GM21423 (cell line): ENCODE data around the gene SRCAP.
"Not testable (repeated sequence)": the region's sequence is repeated elsewhere in the genome, so short reads cannot be mapped to it uniquely, and the experiment has no call there.

Source experiments
- ATAC-seq: cut with Tn5 transposase; IDR thresholded peaks from one replicate; pipeline ENCODE4 v1.9.1; 2021; ENCODE audit warnings: mild to moderate bottlenecking, moderate library complexity; ENCODE audit not compliant: unreplicated experiment

Gene SRCAP

DNA sequence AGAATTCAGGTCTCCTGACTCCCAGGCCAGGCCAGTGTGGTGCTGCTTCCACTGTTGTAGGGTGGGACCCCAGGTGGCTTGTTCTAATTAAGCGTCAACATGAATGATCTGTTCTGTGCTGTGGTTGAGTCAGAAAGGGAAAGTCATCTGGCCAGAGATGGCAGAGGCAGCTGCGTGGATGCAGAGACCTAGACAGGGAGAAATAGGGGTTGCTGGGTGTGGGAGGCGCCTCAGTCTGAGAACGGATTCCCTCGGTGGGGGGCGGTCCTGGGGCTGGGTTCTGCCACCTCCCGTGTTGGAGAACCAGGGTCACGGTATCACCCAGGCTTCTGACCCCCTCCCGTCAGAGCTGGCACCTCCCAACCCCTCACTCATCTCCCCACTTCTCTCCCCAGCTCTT is 35.2 kb upstream of the SRCAP start:
- no peak for ATAC-seq

DNA sequence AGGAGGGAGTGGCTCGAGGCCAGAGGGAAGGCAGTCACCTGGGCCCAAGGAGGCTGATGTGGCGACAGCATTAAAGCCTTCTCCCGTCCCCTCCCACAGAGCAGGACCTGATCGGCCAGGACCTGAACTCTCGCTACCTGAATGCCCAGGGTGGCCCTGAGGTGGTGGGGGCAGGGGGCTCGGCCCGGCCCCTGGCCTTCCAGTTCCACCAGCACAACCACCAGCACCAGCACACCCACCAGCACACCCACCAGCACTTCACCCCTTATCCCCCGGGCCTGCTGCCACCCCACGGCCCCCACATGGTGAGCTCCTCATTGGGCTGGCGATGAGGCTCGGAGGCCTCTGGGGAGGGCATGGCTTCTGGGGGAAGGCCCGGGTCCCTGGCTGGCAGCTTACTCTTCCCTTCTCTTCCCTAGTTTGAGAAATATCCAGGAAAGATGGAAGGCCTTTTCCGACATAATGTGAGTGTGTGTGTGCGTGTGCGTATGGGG is 34.3 kb upstream of the SRCAP start:
- ATAC-seq: no peak

DNA sequence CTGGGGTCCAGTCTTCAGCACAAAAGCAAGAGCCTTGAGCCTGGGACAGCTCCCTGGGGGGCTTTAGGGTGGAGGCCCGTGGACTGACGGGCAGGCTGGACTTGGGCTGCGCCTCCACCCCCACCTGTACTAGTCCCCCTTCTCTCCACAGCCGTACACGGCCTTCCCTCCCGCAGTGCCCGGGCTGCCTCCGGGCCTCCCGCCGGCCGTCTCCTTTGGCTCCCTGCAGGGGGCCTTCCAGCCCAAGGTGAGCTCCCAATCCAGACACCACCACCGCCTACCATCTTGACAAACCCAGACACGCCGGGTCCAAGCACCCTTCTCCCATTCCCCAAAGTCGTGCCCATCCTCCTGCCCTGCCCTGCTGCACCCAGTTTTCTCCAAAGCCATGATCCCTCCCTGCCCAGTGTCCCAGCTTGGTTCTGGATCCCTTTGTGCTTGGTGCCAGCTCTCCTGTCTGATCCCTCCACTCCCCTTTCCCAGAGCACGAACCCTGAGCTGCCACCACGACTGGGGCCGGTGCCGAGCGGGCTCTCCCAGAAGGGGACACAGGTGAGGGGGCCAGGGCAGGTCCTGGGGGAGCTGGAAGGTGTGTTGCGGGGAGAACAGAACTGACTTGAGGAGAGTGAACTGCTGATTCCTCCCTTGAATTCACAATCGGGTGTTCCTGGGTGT is 33.7 kb upstream of the SRCAP start:
- no peak for ATAC-seq

DNA sequence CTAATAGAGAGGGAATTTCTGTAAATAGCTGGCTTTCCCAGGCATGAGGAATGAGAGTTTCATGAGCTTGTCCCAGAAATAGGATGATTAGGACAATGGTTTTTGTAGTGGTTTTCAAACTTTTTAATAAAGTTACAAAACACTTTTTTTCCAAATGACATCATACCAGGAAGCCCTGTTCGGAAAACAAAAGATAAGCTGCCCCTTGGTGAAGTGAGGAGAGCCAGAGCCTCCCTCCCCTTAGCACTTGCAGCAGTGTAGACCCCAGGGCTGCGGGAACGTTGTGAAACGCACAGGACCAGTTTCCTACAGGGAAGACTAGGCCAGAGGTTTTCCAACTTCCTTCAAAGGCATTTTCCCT is 33.2 kb upstream of the SRCAP start:
- no peak for ATAC-seq

DNA sequence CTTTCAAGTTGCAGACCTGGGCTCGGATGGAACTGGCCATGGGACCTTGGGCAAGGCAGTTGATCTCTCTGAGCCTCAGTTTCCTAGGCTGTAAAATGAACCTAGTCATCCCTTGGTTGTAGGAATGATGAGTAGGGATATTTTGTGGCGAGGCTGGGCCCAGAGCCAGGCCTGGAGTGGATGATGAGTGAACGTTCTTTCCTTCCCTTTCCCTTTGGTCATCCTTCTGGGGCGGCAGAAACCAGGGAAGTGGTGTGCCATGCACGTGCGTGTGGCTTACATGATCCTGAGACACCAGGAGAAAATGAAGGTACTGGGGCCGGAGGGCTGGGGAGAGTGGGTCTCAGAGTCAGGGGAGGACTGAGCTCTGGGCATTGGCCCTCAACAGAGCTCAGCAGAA is 32.3 kb upstream of the SRCAP start:
- no peak for ATAC-seq

GRCh38 chr16:30667361-30667905 is 31.5 kb upstream of the SRCAP start:
- no peak for ATAC-seq

- no peak for ATAC-seq
Observed at GRCh38 chr16:30668393-30668792, 30.6 kb upstream of the SRCAP start.

DNA sequence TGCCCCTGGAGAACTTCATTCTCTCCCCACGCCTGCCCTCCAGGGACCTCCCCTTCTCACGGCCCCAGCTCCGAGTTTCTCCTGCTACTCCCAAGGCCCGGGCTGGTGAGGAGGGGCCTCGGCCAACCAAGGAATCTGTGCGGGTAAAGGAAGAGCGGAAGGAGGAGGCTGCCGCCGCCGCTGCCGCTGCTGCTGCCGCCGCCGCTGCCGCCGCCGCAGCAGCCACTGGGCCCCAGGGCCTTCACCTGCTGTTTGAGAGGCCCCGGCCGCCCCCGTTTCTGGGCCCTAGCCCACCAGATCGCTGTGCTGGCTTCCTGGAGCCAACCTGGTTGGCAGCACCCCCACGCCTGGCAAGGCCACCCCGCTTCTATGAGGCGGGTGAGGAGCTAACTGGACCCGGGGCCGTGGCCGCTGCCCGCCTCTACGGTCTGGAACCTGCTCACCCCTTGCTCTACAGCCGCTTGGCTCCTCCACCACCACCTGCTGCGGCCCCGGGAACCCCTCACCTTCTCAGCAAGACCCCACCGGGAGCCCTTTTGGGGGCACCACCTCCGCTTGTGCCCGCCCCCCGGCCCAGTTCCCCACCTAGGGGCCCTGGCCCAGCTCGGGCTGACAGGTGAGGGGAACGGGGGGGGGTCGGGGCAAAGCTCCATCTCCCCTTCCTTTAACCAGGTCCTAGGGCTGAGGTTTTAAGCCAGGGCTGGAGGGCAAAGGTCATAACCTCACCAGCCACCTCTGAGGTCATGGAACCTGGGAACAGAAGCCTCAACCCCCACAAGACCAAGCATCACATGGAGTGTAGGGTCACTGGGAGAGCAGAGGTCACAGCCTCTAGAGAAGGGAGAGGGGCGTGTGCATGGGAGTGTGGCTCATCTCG is 29.7 kb upstream of the SRCAP start:
- no peak for ATAC-seq

- no peak for ATAC-seq
Observed at GRCh38 chr16:30669903-30670824, 28.8 kb upstream of the SRCAP start.

- ATAC-seq: no peak
Observed at GRCh38 chr16:30675143-30675542, 23.8 kb upstream of the SRCAP start.

DNA sequence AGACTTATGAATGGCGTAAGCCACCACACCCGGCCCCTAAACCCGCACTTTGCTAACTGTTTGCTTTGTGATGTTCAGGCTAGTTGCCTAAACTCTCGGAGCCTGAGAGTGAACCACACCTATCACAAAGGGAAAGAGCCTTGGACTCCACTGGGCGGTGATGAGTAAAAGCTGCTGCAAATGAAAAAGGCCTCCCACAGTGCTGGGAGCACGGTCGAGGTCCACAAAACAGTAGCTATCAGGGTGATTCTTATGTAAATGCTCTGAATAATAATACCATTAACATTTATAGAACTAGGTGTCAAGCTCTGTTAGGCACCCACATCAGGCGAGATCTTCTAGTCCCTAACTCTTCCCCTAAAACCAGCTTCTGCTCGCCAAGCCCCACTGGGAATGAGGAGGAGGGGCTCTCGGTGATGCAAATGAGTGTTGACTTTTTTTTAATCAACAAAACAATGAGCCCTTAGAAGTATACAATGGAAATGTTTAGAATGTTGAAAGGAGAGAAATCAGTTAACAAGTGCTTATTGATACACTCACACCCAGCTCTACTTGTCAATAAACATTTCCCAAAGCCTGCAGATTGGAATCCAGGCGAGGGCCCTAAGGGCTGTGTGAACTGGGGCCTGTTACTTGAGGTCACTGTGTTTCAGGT is 20.9 kb upstream of the SRCAP start:
- ATAC-seq: no peak

- no peak for ATAC-seq
Observed at GRCh38 chr16:30678586-30678970, 20.4 kb upstream of the SRCAP start.

DNA sequence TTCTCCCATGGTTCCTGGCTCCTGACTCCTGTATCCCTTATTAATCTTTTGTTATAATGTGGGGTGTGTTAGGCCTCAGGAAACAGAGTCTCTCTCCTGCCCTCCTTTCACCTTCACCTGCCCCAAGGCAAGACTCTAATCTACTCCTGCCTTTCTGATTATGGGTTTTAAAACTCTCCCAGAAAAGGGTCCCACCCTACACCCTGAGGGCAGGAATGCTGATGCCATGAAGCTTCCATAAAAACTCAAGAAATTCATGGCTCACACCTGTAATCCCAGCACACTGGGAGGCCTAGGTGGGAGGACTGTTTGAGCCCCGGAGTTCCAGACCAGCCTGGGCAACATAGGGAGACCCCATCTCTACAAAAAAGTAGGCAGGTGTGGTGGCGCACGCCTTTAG is 18.6 kb upstream of the SRCAP start:
- ATAC-seq: no peak

- no peak for ATAC-seq
Observed at GRCh38 chr16:30688701-30689100, 10.3 kb upstream of the SRCAP start.

GRCh38 chr16:30691907-30692306 is 7.1 kb upstream of the SRCAP start:
- no peak for ATAC-seq

DNA sequence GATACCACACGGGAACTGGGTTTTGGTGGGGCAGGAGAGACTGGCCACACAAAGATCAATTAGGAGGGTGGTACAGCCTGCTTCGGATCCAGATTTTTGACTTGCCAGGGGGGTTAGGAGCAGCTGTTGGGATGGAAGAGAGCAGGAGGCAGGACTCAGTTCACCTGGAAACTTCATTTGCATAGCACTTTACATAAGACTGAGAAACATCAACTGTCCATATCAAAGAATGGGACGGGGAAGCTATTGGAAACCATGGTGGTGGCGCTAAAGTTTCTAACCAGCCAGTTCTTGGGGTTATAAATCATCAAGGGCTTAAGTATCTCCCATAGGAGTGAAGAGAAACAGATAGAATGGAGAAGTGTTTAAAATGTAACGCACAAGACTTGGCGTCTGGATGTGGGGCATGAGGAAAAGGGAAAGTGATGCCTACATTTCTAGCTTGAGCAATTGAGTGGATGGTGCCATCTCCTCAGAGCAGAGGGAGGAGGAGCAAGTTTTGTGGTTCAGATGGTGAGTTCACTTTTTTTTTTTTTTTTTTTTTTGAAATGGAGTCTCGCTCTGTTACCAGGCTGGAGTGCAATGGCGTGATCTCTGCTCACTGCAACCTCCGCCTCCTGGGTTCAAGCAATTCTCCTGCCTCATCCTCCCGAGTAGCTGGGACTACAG is 6.4 kb upstream of the SRCAP start:
- no peak for ATAC-seq

DNA sequence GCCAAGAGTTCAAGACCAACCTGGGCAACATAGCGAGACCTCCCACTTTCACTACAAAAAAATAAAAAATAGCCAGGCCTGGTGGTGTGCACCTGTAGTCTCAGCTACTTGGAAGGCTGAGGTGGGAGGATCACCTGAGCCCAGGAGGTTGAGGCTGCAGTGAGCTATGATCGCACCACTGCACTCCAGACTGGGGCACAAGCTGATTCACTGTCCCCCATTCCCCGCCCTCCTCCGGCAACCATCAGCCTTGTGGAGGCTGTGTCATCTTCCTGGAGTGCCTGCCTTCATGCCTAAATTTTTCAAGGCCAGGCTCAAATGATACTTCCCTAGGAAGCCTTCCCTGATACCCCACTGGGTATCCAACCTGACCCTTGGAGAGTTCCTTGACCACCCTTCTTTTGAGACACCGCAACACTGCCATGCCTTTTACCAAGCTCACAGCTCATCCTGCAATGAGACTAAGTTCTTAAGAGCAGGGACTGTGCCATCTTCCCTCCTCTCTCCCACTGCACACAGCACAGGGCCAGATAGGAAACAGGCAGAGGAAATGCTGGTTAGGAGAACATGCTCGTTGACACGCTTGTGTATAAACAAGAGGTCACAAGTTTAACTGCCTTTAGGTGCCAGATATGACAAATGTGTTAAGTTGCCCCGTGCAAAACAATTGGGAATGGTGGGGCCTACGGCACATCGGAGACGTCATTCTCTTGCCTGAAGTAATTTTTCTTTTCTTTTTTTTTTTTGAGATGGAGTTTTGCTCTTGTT is 3.9 kb upstream of the SRCAP start:
- ATAC-seq: no peak

DNA sequence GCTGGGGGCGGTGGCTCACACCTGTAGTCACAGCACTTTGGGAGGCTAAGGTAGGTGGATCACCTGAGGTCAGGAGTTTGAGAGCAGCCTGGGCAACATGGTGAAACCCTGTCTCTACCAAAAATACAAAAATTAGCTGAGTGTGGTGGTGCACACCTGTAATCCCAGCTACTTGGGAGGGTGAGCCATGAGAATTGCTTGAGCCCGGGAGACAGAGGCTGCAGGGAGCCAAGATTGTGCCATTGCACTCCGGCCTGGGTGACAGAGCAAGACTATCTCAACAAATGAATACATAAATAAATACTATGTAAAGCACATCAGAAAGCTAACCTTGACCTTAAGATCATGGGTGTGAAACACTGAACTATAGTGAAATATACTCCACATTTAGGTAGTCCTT is 2.3 kb upstream of the SRCAP start:
- ATAC-seq: not testable (repeated sequence)
